Thoracic aorta (tissue), 2 donors: ENCODE measurements around the gene CILP2. TPM values are rescaled to one million over a fixed set of nuclear protein-coding genes. Genes with fewer than 3 reads are reported as not detected.

Experiments used
- ATAC-seq: fragments of 150-250 bp; one replicate; pipeline ENCODE4 v1.8.0; 2017; ENCODE audit warnings: low read depth; ENCODE audit not compliant: insufficient number of reproducible peaks, low FRiP score
- DNase-seq: peaks from one replicate; pipeline ENCODE4 v3.0.0-alpha.2; 2020; ENCODE audit warnings: low spot score
- H3K27ac ChIP-seq, 2 donors: fragments of 200-600 bp; sonication (generic); 1 replicate in 1 of 2; 2 replicates in 1 of 2; pipeline ENCODE4 v1.5.1; 2016; ENCODE audit warnings: mild to moderate bottlenecking in 2 of 2, moderate library complexity in 2 of 2
- H3K27me3 ChIP-seq: fragments of 200-600 bp; sonication (generic); replicated peaks from 2 replicates; pipeline ENCODE4 v1.6.0; 2016; ENCODE audit warnings: mild to moderate bottlenecking; ENCODE audit not compliant: insufficient read depth
- H3K36me3 ChIP-seq: fragments of 200-600 bp; sonication (generic); one replicate; pipeline ENCODE4 v1.5.1; 2016
- H3K4me1 ChIP-seq, 2 donors: fragments of 200-600 bp; sonication (generic); 1 replicate in 1 of 2; 2 replicates in 1 of 2; pipeline versions ENCODE4 v1.5.1 to v1.6.0; 2016; ENCODE audit warnings: low read depth in 2 of 2, mild to moderate bottlenecking in 1 of 2; ENCODE audit not compliant: control insufficient read depth in 1 of 2
- H3K4me3 ChIP-seq: fragments of 200-600 bp; sonication (generic); 2 replicates; pipeline ENCODE4 v1.5.1; 2016; ENCODE audit warnings: mild to moderate bottlenecking
- H3K9me3 ChIP-seq: fragments of 200-600 bp; sonication (generic); 2 replicates; pipeline ENCODE4 v1.5.1; 2016
- total RNA-seq, 2 donors: library from RNA; depleted of rRNA; stranded (reverse); fragments of >200 nt; gene quantifications; one replicate each; pipeline versions ENCODE4 v1.1.0 to v1.2.3, GENCODE V29; 2016
- TF ChIP-seq, protein P1 (sequence below): fragments of 200-600 bp; sonication (generic); IDR thresholded peaks from one replicate; pipeline ENCODE4 v1.5.1; 2019; ENCODE audit warnings: antibody characterized with exemption

Gene CILP2
- total RNA-seq, 2 donors from 2014 or later: 0.81 to 1.5 TPM

DNA sequence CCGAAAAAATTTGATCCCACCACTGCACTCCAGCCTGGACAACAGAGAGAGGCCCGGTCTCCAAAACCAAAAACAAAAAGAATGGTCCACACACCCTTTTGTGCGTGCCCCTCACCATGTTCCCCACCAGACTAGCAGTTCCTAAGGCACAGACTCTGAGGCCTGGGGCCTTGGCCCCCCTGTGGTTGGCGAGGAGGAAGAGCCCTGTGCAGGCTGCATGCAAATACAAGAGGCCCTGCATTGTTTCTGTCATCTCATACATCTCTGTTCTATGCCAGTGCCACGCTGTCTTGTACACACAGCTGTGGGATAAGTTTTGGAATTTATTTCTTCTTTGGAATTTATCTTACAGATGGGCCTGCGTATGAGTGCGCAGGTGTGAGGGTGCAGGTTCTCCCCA, 14.0 kb upstream of the CILP2 start:
- Histone ChIP-seq H3K4me1 (peaks cover 2 to 7% of the 10 kb centered on the region in 2 donors), H3K4me3 (no peak overlapping the region), H3K9me3 (no peaks in the 10 kb centered on the region), H3K36me3 (peaks cover 27% of the 10 kb centered on the region), H3K27ac (no peak overlapping the region), H3K27me3 (no peaks in the 10 kb centered on the region)
- no peak for ATAC-seq
- TF ChIP-seq, protein P1, sequence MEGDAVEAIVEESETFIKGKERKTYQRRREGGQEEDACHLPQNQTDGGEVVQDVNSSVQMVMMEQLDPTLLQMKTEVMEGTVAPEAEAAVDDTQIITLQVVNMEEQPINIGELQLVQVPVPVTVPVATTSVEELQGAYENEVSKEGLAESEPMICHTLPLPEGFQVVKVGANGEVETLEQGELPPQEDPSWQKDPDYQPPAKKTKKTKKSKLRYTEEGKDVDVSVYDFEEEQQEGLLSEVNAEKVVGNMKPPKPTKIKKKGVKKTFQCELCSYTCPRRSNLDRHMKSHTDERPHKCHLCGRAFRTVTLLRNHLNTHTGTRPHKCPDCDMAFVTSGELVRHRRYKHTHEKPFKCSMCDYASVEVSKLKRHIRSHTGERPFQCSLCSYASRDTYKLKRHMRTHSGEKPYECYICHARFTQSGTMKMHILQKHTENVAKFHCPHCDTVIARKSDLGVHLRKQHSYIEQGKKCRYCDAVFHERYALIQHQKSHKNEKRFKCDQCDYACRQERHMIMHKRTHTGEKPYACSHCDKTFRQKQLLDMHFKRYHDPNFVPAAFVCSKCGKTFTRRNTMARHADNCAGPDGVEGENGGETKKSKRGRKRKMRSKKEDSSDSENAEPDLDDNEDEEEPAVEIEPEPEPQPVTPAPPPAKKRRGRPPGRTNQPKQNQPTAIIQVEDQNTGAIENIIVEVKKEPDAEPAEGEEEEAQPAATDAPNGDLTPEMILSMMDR: no peak
- DNase-seq: no peak

DNA sequence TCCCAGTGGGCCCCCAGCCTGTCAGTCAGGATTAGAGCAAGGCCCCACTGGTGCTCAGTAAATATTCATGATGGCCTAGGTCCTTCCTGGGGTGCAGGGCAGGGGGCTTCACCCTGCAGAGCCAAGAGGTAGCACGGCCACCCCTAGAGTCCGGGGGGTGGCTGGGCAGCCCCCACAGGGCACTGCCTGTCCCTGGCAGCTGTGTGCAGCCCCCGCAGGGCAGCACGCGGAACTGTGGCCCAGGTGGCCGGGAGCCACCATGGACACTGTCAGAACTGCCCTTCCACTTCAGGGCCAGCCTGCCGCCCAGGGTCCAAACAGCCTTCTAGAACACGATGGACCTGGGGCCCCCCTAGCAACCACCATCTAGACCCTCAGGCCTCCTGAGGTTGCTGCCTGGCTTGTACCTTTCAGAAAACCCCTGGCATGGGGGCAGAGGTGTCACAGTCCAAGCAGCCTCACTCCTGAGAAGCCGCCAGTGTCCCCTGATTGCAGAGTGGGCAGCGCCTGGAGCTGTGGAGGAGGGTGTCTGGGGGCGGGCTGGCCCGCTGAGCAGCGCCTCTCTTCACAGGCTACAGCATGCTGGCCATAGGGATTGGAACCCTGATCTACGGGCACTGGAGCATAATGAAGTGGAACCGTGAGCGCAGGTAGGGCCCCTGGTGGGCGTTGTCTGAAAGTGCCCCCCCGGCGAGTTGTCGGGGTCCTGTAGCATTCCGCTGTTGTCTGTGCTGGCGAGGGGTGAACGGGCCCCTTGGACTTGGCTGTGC, 12.3 kb upstream of the CILP2 start:
- DNase-seq (no peak), ATAC-seq (no peak)
- TF ChIP-seq, protein P1: no peak
- Histone ChIP-seq H3K4me1 (peaks cover 0 to 2% of the 10 kb centered on the region in 2 donors), H3K27me3 (no peaks in the 10 kb centered on the region), H3K9me3 (no peaks in the 10 kb centered on the region), H3K27ac (no peak overlapping the region), H3K4me3 (no peak overlapping the region), H3K36me3 (peaks cover 27% of the 10 kb centered on the region)

DNA sequence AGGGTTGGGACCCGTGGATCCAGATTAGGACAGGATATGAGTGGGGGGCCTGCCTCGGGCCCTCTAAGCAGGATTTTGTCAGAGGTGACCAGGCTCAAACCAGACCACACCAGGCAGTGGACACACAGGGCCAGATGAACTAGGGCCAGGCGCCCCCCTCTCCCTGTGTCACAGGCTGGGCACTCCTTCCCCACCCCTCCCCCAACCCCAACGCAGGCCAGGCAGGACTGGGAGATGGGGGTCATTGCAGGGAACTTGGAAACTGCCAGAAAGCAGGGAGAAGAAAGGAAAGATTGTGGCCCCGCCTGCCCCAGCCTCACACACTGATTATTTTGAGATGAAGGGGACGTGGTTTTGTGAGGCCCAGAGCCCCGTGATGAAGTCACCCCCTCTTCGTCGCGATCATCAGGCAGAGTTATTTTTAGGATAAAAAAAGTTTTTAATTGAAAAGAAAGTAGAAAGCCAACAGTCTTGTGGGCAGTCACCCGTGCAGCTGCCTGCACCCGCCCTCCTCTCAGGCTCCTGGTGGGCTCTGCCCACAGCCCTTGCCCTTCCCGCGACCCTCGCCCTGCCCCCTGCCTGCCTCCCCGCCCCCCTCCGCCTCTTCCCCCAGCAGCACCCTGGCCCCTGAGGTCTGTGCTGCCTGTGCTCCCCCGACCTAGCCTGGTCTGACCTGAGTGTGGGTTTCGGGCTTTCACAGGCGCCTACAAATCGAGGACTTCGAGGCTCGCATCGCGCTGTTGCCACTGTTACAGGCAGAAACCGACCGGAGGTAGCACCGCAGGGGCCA, 11.3 kb upstream of the CILP2 start:
- Histone ChIP-seq H3K27ac (no peak overlapping the region), H3K9me3 (no peaks in the 10 kb centered on the region), H3K4me3 (no peak overlapping the region), H3K36me3 (peaks cover 27% of the 10 kb centered on the region), H3K27me3 (no peaks in the 10 kb centered on the region), H3K4me1 (no peaks in the 10 kb centered on the region)
- DNase-seq (no peak), ATAC-seq (no peak)
- TF ChIP-seq, protein P1: no peak

DNA sequence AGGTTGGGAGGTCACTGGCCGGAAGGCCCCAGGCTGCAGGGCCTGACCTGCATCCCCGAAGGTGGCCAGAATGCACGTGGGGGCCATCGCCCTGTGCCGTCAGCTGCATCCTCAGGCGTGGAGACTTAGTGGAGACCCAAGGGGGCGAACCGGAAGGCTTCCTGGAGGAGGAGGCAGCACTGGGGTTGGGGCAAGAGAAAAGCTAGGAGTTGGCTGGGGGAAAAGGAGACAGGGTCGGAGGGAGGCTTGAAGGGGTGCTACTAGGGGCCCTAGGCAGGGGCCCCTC, 10.8 kb upstream of the CILP2 start:
- H3K27ac ChIP-seq: no peak overlapping the region
- ATAC-seq: no peak
- TF ChIP-seq, protein P1: no peak

More for the DNA sequence above, 10.8 kb upstream of the CILP2 start:
- Histone ChIP-seq H3K4me1 (no peaks in the 10 kb centered on the region), H3K36me3 (peaks cover 27% of the 10 kb centered on the region), H3K4me3 (no peak overlapping the region), H3K9me3 (no peaks in the 10 kb centered on the region), H3K27me3 (no peaks in the 10 kb centered on the region)
- no peak for DNase-seq
